Measurements from ENCODE around the gene BAIAP2. TPM values are rescaled to one million over a fixed set of nuclear protein-coding genes. Genes with fewer than 3 reads are reported as not detected.

The BAIAP2 gene
- total and polyA plus RNA-seq, 2 donors (not counting 1 experiment from before 2014, with no cell fraction given) = 1.3 to 12.0 TPM

DNA sequence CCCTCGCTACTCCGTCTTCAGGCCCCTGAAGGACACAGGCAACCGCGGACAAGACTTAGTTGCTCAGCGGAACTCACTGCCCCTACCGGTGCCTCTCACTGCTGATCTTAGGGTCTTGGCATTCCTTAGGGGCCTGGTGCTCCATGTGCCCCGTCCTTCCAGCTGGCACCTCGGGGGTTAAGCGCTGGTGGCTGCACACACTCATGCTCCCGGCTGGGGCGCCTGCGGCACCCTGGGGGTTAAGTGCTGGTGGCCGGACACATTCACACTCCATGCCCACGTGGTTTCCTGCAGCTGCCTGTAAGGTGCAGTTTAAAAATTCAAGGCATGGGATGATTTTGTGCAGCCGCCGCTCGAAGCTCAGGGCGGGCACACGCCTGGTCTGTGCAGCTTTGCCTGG, 45.1 kb downstream of the BAIAP2 start:
- no peaks in the 10 kb centered on the region for H3K4me1 ChIP-seq (ENCODE audit: control insufficient read depth in 2 of 2, insufficient read depth in 2 of 2, low read length in 2 of 2)
- ChIA-PET POLR2A (no interaction called here), CTCF (interaction anchor here (1.6 kb wide), 1 partner anchor 91 kb away, joined by 3 read pairs; no protein-coding TSS in a partner anchor)
- Mint-ChIP-seq H3K27me3 (no peaks in the 10 kb centered on the region), H3K4me1 (no peaks in the 10 kb centered on the region), H3K27ac (no peak overlapping the region), H3K4me3 (no peak overlapping the region), H3K9me3 (ENCODE audit: insufficient read depth) (no peaks in the 10 kb centered on the region)
- H3K79me2 ChIP-seq (ENCODE audit: control insufficient read depth, insufficient read depth, low read length) = no peaks in the 10 kb centered on the region
- no peak overlapping the region for H3K4me3 ChIP-seq (ENCODE audit: control extremely low read depth in 1 of 5, extremely low read depth in 1 of 5, insufficient read depth in 1 of 5, low read depth in 2 of 5, low read length in 4 of 5)
- TF ChIP-seq, protein P1, sequence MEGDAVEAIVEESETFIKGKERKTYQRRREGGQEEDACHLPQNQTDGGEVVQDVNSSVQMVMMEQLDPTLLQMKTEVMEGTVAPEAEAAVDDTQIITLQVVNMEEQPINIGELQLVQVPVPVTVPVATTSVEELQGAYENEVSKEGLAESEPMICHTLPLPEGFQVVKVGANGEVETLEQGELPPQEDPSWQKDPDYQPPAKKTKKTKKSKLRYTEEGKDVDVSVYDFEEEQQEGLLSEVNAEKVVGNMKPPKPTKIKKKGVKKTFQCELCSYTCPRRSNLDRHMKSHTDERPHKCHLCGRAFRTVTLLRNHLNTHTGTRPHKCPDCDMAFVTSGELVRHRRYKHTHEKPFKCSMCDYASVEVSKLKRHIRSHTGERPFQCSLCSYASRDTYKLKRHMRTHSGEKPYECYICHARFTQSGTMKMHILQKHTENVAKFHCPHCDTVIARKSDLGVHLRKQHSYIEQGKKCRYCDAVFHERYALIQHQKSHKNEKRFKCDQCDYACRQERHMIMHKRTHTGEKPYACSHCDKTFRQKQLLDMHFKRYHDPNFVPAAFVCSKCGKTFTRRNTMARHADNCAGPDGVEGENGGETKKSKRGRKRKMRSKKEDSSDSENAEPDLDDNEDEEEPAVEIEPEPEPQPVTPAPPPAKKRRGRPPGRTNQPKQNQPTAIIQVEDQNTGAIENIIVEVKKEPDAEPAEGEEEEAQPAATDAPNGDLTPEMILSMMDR (IDR thresholded peaks at IDR 0.05) = no peak
- TF ChIP-seq EZH2 (IDR thresholded peaks at IDR 0.05; ENCODE audit: borderline replicate concordance, insufficient read depth, low read depth, low read length, poor library complexity, severe bottlenecking) = no peak
- H4K20me1 ChIP-seq (ENCODE audit: control insufficient read depth, insufficient read depth, low read length, poor library complexity, severe bottlenecking) = no peaks in the 10 kb centered on the region
- no peak overlapping the region for H2AFZ ChIP-seq (ENCODE audit: insufficient read depth, low read depth, low read length, poor library complexity, severe bottlenecking)
- 58% methylated on average over 19 of the region's 19 CpGs for WGBS (ENCODE audit: insufficient coverage)
- H3K27ac ChIP-seq (ENCODE audit: low read length in 2 of 2) = no peak overlapping the region
- no peaks in the 10 kb centered on the region for H3K9me3 ChIP-seq (ENCODE audit: control extremely low read depth in 1 of 3, control insufficient read depth in 2 of 3, insufficient read depth in 1 of 3, low read length in 2 of 3)
- ATAC-seq (ENCODE audit: low read depth) (no peak), DNase-seq (no peak)
- no peaks in the 10 kb centered on the region for H3K36me3 ChIP-seq (replicated peaks in 1 of 2; ENCODE audit: control extremely low read depth in 1 of 2, control insufficient read depth in 1 of 2, extremely low read depth in 1 of 2, insufficient read depth in 2 of 2, low read length in 1 of 2)
- no peak overlapping the region for H3K9ac ChIP-seq (ENCODE audit: low read length)
- H3K27me3 ChIP-seq (replicated peaks in 1 of 4; ENCODE audit: control extremely low read depth in 1 of 4, control insufficient read depth in 3 of 4, insufficient read depth in 4 of 4, low read length in 3 of 4) = no peaks in the 10 kb centered on the region
- H3K4me2 ChIP-seq (replicated peaks; ENCODE audit: low read depth, low read length, poor library complexity, severe bottlenecking) = no peak overlapping the region
- intact Hi-C loops (cut with micrococcal nuclease) = no loop called here

DNA sequence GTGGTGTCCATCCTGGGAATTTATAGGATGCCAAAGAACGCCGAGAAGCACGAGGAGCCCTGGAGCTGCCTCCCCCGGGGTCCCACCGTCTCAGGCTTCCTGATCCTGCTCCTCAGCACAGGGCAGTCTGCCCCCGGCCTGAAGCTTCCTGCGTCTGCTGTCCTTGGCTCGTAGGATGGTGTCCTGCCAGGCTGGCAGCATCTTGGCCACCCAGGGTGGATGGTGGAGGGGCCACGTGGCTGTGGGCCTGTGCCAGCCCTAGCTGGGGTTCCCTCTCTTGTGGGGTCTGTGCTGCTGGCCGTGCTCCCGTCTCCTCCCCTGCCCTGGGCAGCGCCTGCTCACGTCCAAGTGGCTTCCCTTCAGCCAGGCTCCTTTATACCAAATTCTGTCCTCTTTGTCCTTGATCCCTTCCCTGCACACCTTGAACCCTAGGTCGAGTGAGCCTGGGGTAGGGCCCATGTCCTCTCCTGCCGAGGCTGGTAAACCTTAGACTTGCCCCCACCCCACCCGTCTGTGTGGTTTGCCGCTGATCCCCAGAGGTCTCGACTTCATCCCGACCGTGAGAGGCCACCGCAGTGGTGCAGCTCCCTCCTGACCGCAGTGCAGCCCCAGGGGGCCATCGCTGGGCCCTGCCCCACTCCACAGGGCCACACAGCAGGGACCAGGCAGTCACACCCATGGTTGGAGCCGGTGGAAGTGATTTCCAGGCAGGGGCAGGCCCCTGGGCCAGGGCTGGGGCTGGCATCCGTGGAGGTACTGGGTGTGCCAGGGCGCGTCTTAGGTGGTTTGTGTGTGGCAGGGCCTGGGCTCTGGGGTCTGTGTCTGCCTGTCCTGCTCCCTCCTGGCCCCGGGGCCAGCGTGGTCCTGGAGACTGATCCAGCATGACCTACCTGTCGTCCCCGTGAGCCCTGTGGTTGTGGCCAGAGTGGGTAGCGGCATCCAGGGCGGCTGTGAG, 46.5 kb downstream of the BAIAP2 start:
- no peaks in the 10 kb centered on the region for H3K79me2 ChIP-seq (ENCODE audit: control insufficient read depth, insufficient read depth, low read length)

More for the DNA sequence above, 46.5 kb downstream of the BAIAP2 start:
- Histone ChIP-seq H4K20me1 (ENCODE audit: control insufficient read depth, insufficient read depth, low read length, poor library complexity, severe bottlenecking) (no peaks in the 10 kb centered on the region), H3K4me1 (ENCODE audit: control insufficient read depth in 2 of 2, insufficient read depth in 2 of 2, low read length in 2 of 2) (no peaks in the 10 kb centered on the region), H3K9me3 (ENCODE audit: control extremely low read depth in 1 of 3, control insufficient read depth in 2 of 3, insufficient read depth in 1 of 3, low read length in 2 of 3) (no peaks in the 10 kb centered on the region), H3K36me3 (replicated peaks in 1 of 2; ENCODE audit: control extremely low read depth in 1 of 2, control insufficient read depth in 1 of 2, extremely low read depth in 1 of 2, insufficient read depth in 2 of 2, low read length in 1 of 2) (no peaks in the 10 kb centered on the region), H3K9ac (ENCODE audit: low read length) (no peak overlapping the region), H3K4me3 (ENCODE audit: control extremely low read depth in 1 of 5, extremely low read depth in 1 of 5, insufficient read depth in 1 of 5, low read depth in 2 of 5, low read length in 4 of 5) (no peak overlapping the region), H3K27ac (ENCODE audit: low read length in 2 of 2) (no peak overlapping the region), H3K4me2 (replicated peaks; ENCODE audit: low read depth, low read length, poor library complexity, severe bottlenecking) (no peak overlapping the region), H3K27me3 (replicated peaks in 1 of 4; ENCODE audit: control extremely low read depth in 1 of 4, control insufficient read depth in 3 of 4, insufficient read depth in 4 of 4, low read length in 3 of 4) (no peaks in the 10 kb centered on the region), H2AFZ (ENCODE audit: insufficient read depth, low read depth, low read length, poor library complexity, severe bottlenecking) (no peak overlapping the region)
- Mint-ChIP-seq H3K4me1 (no peaks in the 10 kb centered on the region), H3K27me3 (no peaks in the 10 kb centered on the region), H3K4me3 (no peak overlapping the region), H3K9me3 (ENCODE audit: insufficient read depth) (no peaks in the 10 kb centered on the region), H3K27ac (no peak overlapping the region)
- intact Hi-C loops (cut with micrococcal nuclease) = no loop called here
- TF ChIP-seq, protein P1 (IDR thresholded peaks at IDR 0.05) = no peak
- DNase-seq = no peak
- 85% methylated on average over 29 of the region's 33 CpGs for WGBS (ENCODE audit: insufficient coverage)
- CTCF ChIA-PET = interaction anchor here (1.6 kb wide), 1 partner anchor 92 kb away, joined by 3 read pairs; no protein-coding TSS in a partner anchor
- ATAC-seq (ENCODE audit: low read depth) = no peak
- POLR2A ChIA-PET = no interaction called here
